Thyroid gland (tissue), 4 donors: ENCODE results near the gene TCF7L2.

ENCODE experiments used
- CTCF ChIP-seq, 6 experiments: fragments of 200-600 bp in 3 of 6; fragments of 450-650 bp in 3 of 6; sonication (generic) in 3 of 6; IDR thresholded peaks; one replicate each; pipeline ENCODE4 v1.5.1; 2016 to 2019; ENCODE audit warnings: antibody characterized with exemption in 6 of 6, mild to moderate bottlenecking in 2 of 6, inconsistent platforms in 1 of 6, moderate library complexity in 1 of 6
- POLR2A ChIP-seq, 2 donors: fragments of 450-650 bp; IDR thresholded peaks; one replicate each; pipeline ENCODE4 v1.6.1; 2017; ENCODE audit warnings: antibody characterized with exemption in 2 of 2, mild to moderate bottlenecking in 2 of 2, moderate library complexity in 1 of 2

DNA sequence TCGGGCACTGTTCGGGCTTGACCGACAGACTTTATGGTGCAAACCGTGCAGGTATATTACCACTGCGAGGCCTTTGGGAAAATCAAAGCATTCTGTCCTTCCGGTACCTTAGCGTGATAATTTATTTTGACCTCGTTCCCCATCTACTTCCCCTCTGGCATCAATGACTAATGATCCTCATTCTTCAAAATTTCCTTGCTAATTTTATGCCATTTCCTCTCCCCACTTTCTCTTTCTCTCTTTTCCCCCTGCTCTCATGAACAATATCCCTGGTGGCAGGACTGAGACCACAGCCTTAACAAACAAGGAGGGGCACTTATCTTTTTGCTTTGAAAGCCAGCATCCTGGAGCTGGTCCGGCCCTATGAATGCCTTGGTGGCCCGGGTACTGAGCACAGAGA is 210.6 kb downstream of the TCF7L2 start:
- no peak for TF ChIP-seq CTCF (IDR thresholded peaks at IDR 0.05)
- no peak for TF ChIP-seq POLR2A (IDR thresholded peaks at IDR 0.05)
